Measurements from ENCODE around the gene ZBTB46.

DNA sequence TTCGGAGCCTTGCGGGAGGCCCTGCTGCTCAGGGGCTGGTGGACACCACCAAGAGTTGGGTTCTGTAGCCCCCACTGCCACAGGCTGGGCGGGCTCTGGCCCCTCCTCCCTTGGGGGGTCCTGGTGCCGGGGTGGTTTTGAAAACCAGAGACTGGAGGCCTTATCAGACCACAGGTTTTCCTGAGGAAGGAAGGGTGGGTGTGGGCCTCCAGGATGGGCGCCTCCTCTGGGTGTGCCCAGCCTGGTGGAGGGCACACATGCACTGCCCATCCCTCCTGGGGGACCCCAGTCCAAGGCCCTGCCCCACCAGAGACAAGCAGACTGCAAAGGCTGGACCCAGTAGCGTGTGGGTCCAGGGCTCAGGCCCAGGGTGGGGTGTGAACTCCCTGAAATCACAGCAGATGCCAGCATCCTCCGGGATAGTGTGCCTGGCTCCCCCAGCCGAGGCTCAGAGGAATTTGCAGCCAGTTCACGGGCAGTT is 13.5 kb upstream of the ZBTB46 start:
- no peak for TF ChIP-seq TCF12 (IDR thresholded peaks at IDR 0.05; ENCODE audit: low read depth, low read length)
- TF ChIP-seq STAT3 (IDR thresholded peaks at IDR 0.05; ENCODE audit: low read depth, low read length): no peak
- no peak for TF ChIP-seq EP300 (IDR thresholded peaks at IDR 0.05; ENCODE audit: borderline replicate concordance in 1 of 2, control insufficient read depth in 1 of 2, low read depth in 2 of 2, low read length in 2 of 2)
- no peak for TF ChIP-seq PAX8 (IDR thresholded peaks at IDR 0.05)
- TF ChIP-seq, protein P1, sequence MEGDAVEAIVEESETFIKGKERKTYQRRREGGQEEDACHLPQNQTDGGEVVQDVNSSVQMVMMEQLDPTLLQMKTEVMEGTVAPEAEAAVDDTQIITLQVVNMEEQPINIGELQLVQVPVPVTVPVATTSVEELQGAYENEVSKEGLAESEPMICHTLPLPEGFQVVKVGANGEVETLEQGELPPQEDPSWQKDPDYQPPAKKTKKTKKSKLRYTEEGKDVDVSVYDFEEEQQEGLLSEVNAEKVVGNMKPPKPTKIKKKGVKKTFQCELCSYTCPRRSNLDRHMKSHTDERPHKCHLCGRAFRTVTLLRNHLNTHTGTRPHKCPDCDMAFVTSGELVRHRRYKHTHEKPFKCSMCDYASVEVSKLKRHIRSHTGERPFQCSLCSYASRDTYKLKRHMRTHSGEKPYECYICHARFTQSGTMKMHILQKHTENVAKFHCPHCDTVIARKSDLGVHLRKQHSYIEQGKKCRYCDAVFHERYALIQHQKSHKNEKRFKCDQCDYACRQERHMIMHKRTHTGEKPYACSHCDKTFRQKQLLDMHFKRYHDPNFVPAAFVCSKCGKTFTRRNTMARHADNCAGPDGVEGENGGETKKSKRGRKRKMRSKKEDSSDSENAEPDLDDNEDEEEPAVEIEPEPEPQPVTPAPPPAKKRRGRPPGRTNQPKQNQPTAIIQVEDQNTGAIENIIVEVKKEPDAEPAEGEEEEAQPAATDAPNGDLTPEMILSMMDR (IDR thresholded peaks at IDR 0.05 in 2 of 3, conservative IDR thresholded peaks at IDR 0.05 in 1 of 3; ENCODE audit: control insufficient read depth in 2 of 3, extremely low read depth in 1 of 3, insufficient read depth in 1 of 3, low read depth in 3 of 3, low read length in 3 of 3): no peak
- TF ChIP-seq POLR2A (IDR thresholded peaks at IDR 0.05; ENCODE audit: low read depth, low read length): no peak
- no peak for TF ChIP-seq ATF7 (IDR thresholded peaks at IDR 0.05; ENCODE audit: low read depth)
- TF ChIP-seq ZNF384 (IDR thresholded peaks at IDR 0.05; ENCODE audit: borderline replicate concordance, low read depth, low read length): no peak
- TF ChIP-seq, protein P2, sequence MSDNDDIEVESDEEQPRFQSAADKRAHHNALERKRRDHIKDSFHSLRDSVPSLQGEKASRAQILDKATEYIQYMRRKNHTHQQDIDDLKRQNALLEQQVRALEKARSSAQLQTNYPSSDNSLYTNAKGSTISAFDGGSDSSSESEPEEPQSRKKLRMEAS (IDR thresholded peaks at IDR 0.05; ENCODE audit: low read depth, low read length): no peak
- no peak for TF ChIP-seq ETV6 (conservative IDR thresholded peaks at IDR 0.05 in 1 of 2, IDR thresholded peaks at IDR 0.05 in 1 of 2; ENCODE audit: borderline replicate concordance in 1 of 2, low read depth in 1 of 2)

Measured in GM12878 (cell line).